Fibroblast of lung (primary cell): ENCODE results near the gene ID2.

Experiments used
- EZH2 ChIP-seq: IDR thresholded peaks from 2 replicates; pipeline ENCODE4 v1.5.1; 2012; ENCODE audit warnings: low read length, control low read depth, mild to moderate bottlenecking; ENCODE audit errors: missing control alignments
- TF ChIP-seq, protein P1 (sequence below), 2 donors: IDR thresholded peaks in 1 of 2; conservative IDR thresholded peaks in 1 of 2; 1 replicate in 1 of 2; 2 replicates in 1 of 2; pipeline ENCODE4 v1.5.1; 2011 to 2012; ENCODE audit warnings: low read length in 2 of 2, control low read depth in 1 of 2, inconsistent platforms in 1 of 2, low read depth in 1 of 2, mild to moderate bottlenecking in 1 of 2

DNA sequence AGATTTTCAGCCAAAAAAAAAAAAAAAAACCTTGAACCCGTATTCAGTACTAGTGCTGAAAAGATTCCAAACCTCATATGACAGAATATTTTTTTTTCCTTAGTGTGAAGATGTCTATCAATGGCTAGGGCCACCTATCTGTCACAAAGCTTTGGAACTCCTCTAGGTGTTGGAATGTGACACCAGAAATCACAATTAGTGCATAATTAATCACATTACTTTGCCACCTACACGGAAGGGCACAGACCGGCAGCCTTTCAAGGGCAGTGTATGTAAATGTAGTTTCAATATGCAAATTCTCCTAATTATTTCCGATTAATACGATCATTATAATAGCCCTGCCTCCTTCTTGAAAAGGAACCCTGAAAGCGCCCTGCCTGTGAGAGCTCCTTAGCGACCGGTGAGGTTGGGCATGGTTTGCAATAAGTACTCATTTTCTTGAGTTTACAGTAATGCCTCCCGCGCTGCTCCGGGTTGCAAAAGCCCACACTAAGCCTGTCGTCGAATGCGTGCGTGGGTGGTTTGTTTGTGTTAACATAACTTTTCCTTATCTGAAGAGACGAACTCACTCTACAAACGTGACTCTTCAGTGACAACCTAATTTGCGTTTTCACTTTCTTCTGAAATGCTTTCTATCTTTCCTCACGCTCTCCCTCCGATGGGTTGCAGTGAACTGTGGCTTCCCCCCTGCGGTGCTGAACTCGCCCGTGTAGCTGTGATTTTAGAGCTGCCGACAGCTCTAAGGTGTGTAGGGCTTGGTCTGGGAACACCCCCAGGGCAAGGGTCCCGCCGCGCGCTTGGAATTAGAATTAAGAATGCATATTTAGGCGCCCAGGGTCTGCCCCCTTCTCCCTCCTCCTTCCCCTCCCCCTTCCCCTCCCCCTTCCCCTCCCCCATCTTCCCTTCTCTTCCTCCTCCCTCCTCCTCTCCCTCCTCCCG, 765 bp upstream of the ID2 start:
- TF ChIP-seq, protein P1, sequence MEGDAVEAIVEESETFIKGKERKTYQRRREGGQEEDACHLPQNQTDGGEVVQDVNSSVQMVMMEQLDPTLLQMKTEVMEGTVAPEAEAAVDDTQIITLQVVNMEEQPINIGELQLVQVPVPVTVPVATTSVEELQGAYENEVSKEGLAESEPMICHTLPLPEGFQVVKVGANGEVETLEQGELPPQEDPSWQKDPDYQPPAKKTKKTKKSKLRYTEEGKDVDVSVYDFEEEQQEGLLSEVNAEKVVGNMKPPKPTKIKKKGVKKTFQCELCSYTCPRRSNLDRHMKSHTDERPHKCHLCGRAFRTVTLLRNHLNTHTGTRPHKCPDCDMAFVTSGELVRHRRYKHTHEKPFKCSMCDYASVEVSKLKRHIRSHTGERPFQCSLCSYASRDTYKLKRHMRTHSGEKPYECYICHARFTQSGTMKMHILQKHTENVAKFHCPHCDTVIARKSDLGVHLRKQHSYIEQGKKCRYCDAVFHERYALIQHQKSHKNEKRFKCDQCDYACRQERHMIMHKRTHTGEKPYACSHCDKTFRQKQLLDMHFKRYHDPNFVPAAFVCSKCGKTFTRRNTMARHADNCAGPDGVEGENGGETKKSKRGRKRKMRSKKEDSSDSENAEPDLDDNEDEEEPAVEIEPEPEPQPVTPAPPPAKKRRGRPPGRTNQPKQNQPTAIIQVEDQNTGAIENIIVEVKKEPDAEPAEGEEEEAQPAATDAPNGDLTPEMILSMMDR (conservative IDR thresholded peaks at IDR 0.05 in 1 of 2, IDR thresholded peaks at IDR 0.05 in 1 of 2; ENCODE audit: low read depth in 1 of 2, low read length in 2 of 2) = no peak
- TF ChIP-seq EZH2 = no peak
